ENCODE data around the gene KDR.

The KDR gene

GRCh38 chr4:55087009-55087912, 38.1 kb downstream of the KDR start:
- no peak for DNase-seq (ENCODE audit: low read depth, low spot score)

GRCh38 chr4:55086578-55086977, 38.8 kb downstream of the KDR start:
- no peak for DNase-seq (ENCODE audit: low read depth, low spot score)
- no peak overlapping the region for H3K4me3 ChIP-seq (ENCODE audit: low read length)

More at GRCh38 chr4:55087009-55087912, 38.1 kb downstream of the KDR start:
- no peak overlapping the region for H3K4me3 ChIP-seq (ENCODE audit: low read length)

GRCh38 chr4:55083735-55084134, 41.7 kb downstream of the KDR start:
- DNase-seq (ENCODE audit: low read depth, low spot score) = no peak
- no peak overlapping the region for H3K4me3 ChIP-seq (ENCODE audit: low read length)

GRCh38 chr4:55082756-55083155, 42.6 kb downstream of the KDR start:
- no peak overlapping the region for H3K4me3 ChIP-seq (ENCODE audit: low read length)
- no peak for DNase-seq (ENCODE audit: low read depth, low spot score)

GRCh38 chr4:55080174-55080865, 45.1 kb downstream of the KDR start:
- DNase-seq (ENCODE audit: low read depth, low spot score) = no peak
- H3K4me3 ChIP-seq (ENCODE audit: low read length) = no peak overlapping the region

- no peak for DNase-seq (ENCODE audit: low read depth, low spot score)
- H3K4me3 ChIP-seq (ENCODE audit: low read length) = no peak overlapping the region
Observed at GRCh38 chr4:55079451-55080173, 45.8 kb downstream of the KDR start.

GRCh38 chr4:55078987-55079386, 46.4 kb downstream of the KDR start:
- no peak overlapping the region for H3K4me3 ChIP-seq (ENCODE audit: low read length)
- DNase-seq (ENCODE audit: low read depth, low spot score) = no peak

- no peak overlapping the region for H3K4me3 ChIP-seq (ENCODE audit: low read length)
- DNase-seq (ENCODE audit: low read depth, low spot score) = no peak
Observed at GRCh38 chr4:55077577-55077976, 47.8 kb downstream of the KDR start.

- DNase-seq (ENCODE audit: low read depth, low spot score) = no peak
- no peak overlapping the region for H3K4me3 ChIP-seq (ENCODE audit: low read length)
Observed at GRCh38 chr4:55075823-55076716, 49.3 kb downstream of the KDR start.

- no peak for DNase-seq (ENCODE audit: low read depth, low spot score)
- no peak overlapping the region for H3K4me3 ChIP-seq (ENCODE audit: low read length)
Observed at GRCh38 chr4:55075376-55075775, 50.0 kb downstream of the KDR start.

GRCh38 chr4:55074386-55074785, 51.0 kb downstream of the KDR start:
- no peak overlapping the region for H3K4me3 ChIP-seq (ENCODE audit: low read length)
- no peak for DNase-seq (ENCODE audit: low read depth, low spot score)

- H3K4me3 ChIP-seq (ENCODE audit: low read length) = no peak overlapping the region
- no peak for DNase-seq (ENCODE audit: low read depth, low spot score)
Observed at GRCh38 chr4:55071951-55072350, 53.4 kb downstream of the KDR start.

- no peak overlapping the region for H3K4me3 ChIP-seq (ENCODE audit: low read length)
- no peak for DNase-seq (ENCODE audit: low read depth, low spot score)
Observed at GRCh38 chr4:55069248-55069647, 56.1 kb downstream of the KDR start.

GRCh38 chr4:55068522-55068921, 56.9 kb downstream of the KDR start:
- no peak for DNase-seq (ENCODE audit: low read depth, low spot score)
- H3K4me3 ChIP-seq (ENCODE audit: low read length) = no peak overlapping the region

- no peak overlapping the region for H3K4me3 ChIP-seq (ENCODE audit: low read length)
- DNase-seq (ENCODE audit: low read depth, low spot score) = no peak
Observed at GRCh38 chr4:55066018-55066417, 59.4 kb downstream of the KDR start.

GRCh38 chr4:55055529-55055928, 69.9 kb downstream of the KDR start:
- H3K4me3 ChIP-seq (ENCODE audit: low read length) = no peak overlapping the region
- no peak for DNase-seq (ENCODE audit: low read depth, low spot score)

- no peak overlapping the region for H3K4me3 ChIP-seq (ENCODE audit: low read length)
- DNase-seq (ENCODE audit: low read depth, low spot score) = no peak
Observed at GRCh38 chr4:55051532-55051931, 73.9 kb downstream of the KDR start.

GRCh38 chr4:55050418-55050950, 74.9 kb downstream of the KDR start:
- H3K4me3 ChIP-seq (ENCODE audit: low read length) = no peak overlapping the region
- DNase-seq (ENCODE audit: low read depth, low spot score) = no peak
